GM18511 (cell line): ENCODE results near the gene PKD1L1.

Experiments
- ATAC-seq: cut with Tn5 transposase; IDR thresholded peaks from one replicate; pipeline ENCODE4 v1.9.1; 2021; ENCODE audit warnings: mild to moderate bottlenecking, moderate library complexity; ENCODE audit not compliant: unreplicated experiment

The PKD1L1 gene

GRCh38 chr7:47743965-47744591 lies 204.2 kb downstream of the PKD1L1 start:
- no peak for ATAC-seq

- no peak for ATAC-seq
Observed at GRCh38 chr7:47741984-47742383, 206.3 kb downstream of the PKD1L1 start.

GRCh38 chr7:47739891-47740290 lies 208.4 kb downstream of the PKD1L1 start:
- ATAC-seq = no peak

DNA sequence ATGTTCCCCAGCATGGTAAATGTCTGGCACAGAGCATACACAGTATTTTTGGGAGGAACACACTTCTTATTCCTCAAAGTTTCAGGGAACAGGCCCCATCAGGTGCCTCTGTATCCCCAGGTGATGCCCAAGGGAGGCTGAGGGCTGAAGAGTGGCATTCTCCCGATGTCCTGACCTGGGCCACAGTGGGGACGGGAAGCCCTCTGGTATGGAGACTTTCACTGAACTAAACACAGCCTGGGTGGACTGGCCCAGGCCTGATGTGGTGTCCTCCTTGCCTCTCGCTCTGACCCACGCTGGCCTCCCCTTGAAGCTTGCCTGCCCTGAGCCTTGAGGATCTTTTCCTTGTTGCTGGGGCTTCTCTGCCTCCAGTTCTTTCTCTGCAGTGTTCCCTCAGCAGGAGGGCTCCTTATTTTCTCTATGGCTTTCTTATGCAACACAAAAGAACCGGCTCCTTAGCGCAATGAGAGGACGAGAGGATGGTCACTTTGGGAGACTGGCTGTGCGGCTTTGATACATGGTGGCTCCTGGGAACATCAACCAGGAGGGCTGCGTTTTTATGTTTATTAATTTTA lies 208.9 kb downstream of the PKD1L1 start:
- ATAC-seq = no peak

DNA sequence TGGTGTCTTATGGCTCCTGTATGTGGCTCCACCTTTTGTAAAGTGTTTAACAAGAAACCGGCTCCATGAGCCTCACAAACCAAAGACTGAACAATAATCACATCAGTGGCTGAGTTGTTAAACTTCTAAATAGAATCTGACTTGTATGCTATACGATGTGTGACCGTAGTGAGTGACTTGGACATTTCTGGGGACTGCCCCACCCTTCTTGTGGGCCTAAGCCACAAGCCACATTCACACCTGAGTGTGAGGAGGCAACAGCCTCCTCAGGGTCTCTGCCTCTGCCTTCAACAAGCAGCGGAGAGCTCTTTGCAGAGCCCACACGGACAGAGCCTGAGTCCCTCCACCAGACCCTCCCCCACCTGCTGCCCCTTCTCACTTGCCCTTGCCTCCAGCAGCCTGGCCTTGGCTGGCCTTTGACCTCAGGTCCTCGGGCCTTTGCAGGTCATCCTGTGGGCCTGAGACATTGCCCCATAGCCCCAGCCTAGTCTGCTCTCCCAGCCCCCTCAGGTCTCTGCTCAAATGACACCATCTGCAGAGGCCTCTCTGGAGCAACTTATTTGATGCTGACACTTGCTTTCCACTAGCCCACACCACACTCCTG lies 209.6 kb downstream of the PKD1L1 start:
- no peak for ATAC-seq

GRCh38 chr7:47737601-47738000 lies 210.7 kb downstream of the PKD1L1 start:
- no peak for ATAC-seq

GRCh38 chr7:47735431-47736345 lies 212.6 kb downstream of the PKD1L1 start:
- ATAC-seq = no peak

GRCh38 chr7:47734949-47735291 lies 213.3 kb downstream of the PKD1L1 start:
- no peak for ATAC-seq

DNA sequence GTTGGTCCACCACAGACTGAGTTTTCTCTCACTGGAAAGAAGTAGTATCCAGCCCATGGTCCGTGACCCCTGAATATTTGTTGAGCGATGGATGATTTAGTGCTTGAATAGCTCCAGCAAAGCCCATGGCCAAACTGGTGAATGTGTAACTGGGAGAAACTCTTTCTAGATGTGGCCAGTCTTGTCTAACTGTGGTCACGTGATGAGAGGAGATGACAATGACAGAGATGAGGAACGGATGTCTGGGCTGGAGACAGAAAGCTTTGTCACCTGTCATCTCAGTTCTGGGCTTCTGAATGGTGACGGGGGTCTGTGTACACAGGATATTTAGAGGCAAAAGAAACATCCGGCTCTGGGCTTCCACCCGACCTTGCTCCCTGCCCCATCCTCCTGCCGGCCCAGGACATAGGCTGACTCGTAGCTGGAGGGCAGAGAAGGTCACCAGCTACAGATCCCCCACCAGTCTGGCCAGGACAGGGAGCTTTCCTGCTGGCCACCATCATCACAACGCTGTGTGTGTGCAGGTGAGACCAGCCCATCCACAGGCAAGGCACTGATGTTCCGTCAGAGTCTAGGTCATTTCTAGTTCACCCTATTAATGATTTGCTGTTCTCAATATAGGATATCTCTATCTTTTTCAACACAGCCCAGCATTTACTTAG lies 213.8 kb downstream of the PKD1L1 start:
- no peak for ATAC-seq

GRCh38 chr7:47730142-47730541 lies 218.1 kb downstream of the PKD1L1 start:
- ATAC-seq = no peak

- ATAC-seq = no peak
Observed at GRCh38 chr7:47726047-47726726, 222.1 kb downstream of the PKD1L1 start.

- ATAC-seq = no peak
Observed at GRCh38 chr7:47725031-47725780, 223.1 kb downstream of the PKD1L1 start.
